Endothelial cell of umbilical vein (primary cell): Measurements from ENCODE around the gene FAM222B. TPM values are rescaled to one million over a fixed set of nuclear protein-coding genes. Genes with fewer than 3 reads are reported as not detected.

Experiments
- BruUV-seq: library from RNA; stranded (reverse); fragments of 400-500 nt; replicated peaks from 2 replicates; lab custom pipeline; 2021; lab: Mats Ljungman, UMichigan
- CTCF ChIA-PET: fragments of 300-600, 350-600 bp; sonication (Branson Sonifier 250); formaldehyde crosslinking; loops from one replicate; lab custom pipeline; 2021; ENCODE audit warnings: antibody characterized with exemption, inconsistent platforms; lab: Charles Lee
- POLR2A ChIA-PET: fragments of 300-600, 350-600 bp; sonication (Branson Sonifier 250); formaldehyde crosslinking; loops from one replicate; lab custom pipeline; 2021; ENCODE audit warnings: antibody characterized with exemption, inconsistent platforms; lab: Charles Lee
- DNase-seq: peaks from one replicate; pipeline ENCODE4 v3.0.0-alpha.2; 2011; ENCODE audit warnings: low read depth, low spot score
- FAIRE-seq: peaks from 2 replicates; lab custom pipeline; 2011; peaks lifted over from hg19 to GRCh38; lab: Jason Lieb, UNC
- H2AFZ ChIP-seq: 2 replicates; pipeline ENCODE4 v1.6.0; 2012; ENCODE audit warnings: low read depth, low read length, control low read depth, inconsistent platforms
- H3K27ac ChIP-seq: 2 replicates; pipeline ENCODE4 v1.5.1; 2011; ENCODE audit warnings: low read depth, mild to moderate bottlenecking, control low read depth, low read length, moderate library complexity; ENCODE audit not compliant: insufficient read depth
- H3K27me3 ChIP-seq, 2 experiments: 2 replicates each; pipeline versions ENCODE4 v1.6.0 to v1.6.1; 2011; ENCODE audit warnings: low read length in 2 of 2, mixed read lengths in 1 of 2; ENCODE audit not compliant: control insufficient read depth in 2 of 2, insufficient read depth in 2 of 2
- H3K36me3 ChIP-seq, 2 experiments: 2 replicates in 1 of 2; 3 replicates in 1 of 2; pipeline ENCODE4 v1.5.1; 2011; ENCODE audit warnings: low read length in 2 of 2, mild to moderate bottlenecking in 1 of 2, moderate library complexity in 1 of 2; ENCODE audit not compliant: control insufficient read depth in 2 of 2, insufficient read depth in 2 of 2; ENCODE audit errors: extremely low read depth in 1 of 2
- H3K4me1 ChIP-seq: 3 replicates; pipeline ENCODE4 v1.5.1; 2011; ENCODE audit warnings: mild to moderate bottlenecking, low read length; ENCODE audit not compliant: control insufficient read depth, insufficient read depth; ENCODE audit errors: extremely low read depth
- H3K4me2 ChIP-seq: 2 replicates; pipeline ENCODE4 v1.6.1; 2011; ENCODE audit warnings: low read length, control low read depth, mixed read lengths; ENCODE audit not compliant: insufficient read depth
- H3K4me3 ChIP-seq, 3 experiments: fragments of 200-600 bp in 1 of 3; sonication (generic), shearing (Covaris generic) in 1 of 3; replicated peaks in 1 of 3; 2 replicates each; pipeline ENCODE4 v1.5.1; 2011 to 2016; ENCODE audit warnings: control low read depth in 3 of 3, low read length in 3 of 3, mild to moderate bottlenecking in 2 of 3, inconsistent platforms in 1 of 3, low read depth in 1 of 3, moderate library complexity in 1 of 3; ENCODE audit not compliant: insufficient read depth in 1 of 3
- H3K79me2 ChIP-seq: 2 replicates; pipeline ENCODE4 v1.6.0; 2012; ENCODE audit warnings: low read length, inconsistent platforms; ENCODE audit not compliant: control insufficient read depth, insufficient read depth
- H3K9ac ChIP-seq: replicated peaks from 2 replicates; pipeline ENCODE3; 2011; ENCODE audit warnings: low read length, control low read depth; ENCODE audit not compliant: insufficient read depth; ENCODE audit errors: extremely low read depth
- H3K9me1 ChIP-seq: replicated peaks from 3 replicates; pipeline ENCODE4 v1.6.0; 2011; ENCODE audit warnings: mild to moderate bottlenecking, low read length; ENCODE audit not compliant: control insufficient read depth, insufficient read depth; ENCODE audit errors: extremely low read depth
- H3K9me3 ChIP-seq: replicated peaks from 2 replicates; pipeline ENCODE4 v1.5.1; 2012; ENCODE audit warnings: low read length, inconsistent platforms; ENCODE audit not compliant: control insufficient read depth, insufficient read depth
- H4K20me1 ChIP-seq: replicated peaks from 2 replicates; pipeline ENCODE3; 2011; ENCODE audit warnings: mild to moderate bottlenecking, low read length; ENCODE audit not compliant: control insufficient read depth, insufficient read depth; ENCODE audit errors: extremely low read depth
- EZH2 ChIP-seq: IDR thresholded peaks from 2 replicates; pipeline ENCODE4 v1.6.1; 2012; ENCODE audit warnings: borderline replicate concordance, low read depth, mild to moderate bottlenecking, moderate library complexity, low read length, inconsistent platforms; ENCODE audit not compliant: severe bottlenecking
- FOS ChIP-seq: IDR thresholded peaks from 2 replicates; pipeline ENCODE4 v1.6.1; 2011; ENCODE audit warnings: mild to moderate bottlenecking, low read length, moderate library complexity, borderline replicate concordance; ENCODE audit not compliant: insufficient read depth
- GATA2 ChIP-seq: IDR thresholded peaks from 2 replicates; pipeline ENCODE4 v1.7.0; 2011; ENCODE audit warnings: low read depth, mild to moderate bottlenecking, moderate library complexity, mixed read lengths, low read length; ENCODE audit not compliant: insufficient read length, insufficient read depth
- JUN ChIP-seq: IDR thresholded peaks from 2 replicates; pipeline ENCODE4 v1.6.1; 2011; ENCODE audit warnings: borderline replicate concordance, low read depth; ENCODE audit not compliant: insufficient read length, insufficient read depth
- MAX ChIP-seq: IDR thresholded peaks from 2 replicates; pipeline ENCODE4 v1.6.1; 2011; ENCODE audit not compliant: insufficient read depth, insufficient read length
- MYC ChIP-seq: IDR thresholded peaks from one replicate; pipeline ENCODE4 v1.6.1; 2011; ENCODE audit warnings: mild to moderate bottlenecking, low read depth, low read length
- POLR2A ChIP-seq: IDR thresholded peaks from 2 replicates; pipeline ENCODE4 v1.6.1; 2012; ENCODE audit warnings: low read depth, mild to moderate bottlenecking, control low read depth, low read length
- POLR2AphosphoS5 ChIP-seq: IDR thresholded peaks from 2 replicates; pipeline ENCODE4 v1.6.1; 2012; ENCODE audit warnings: low read depth, mild to moderate bottlenecking, control low read depth, low read length, moderate library complexity; ENCODE audit not compliant: insufficient read depth
- dilution Hi-C: fragments of 300-500 bp; cut with MboI; formaldehyde crosslinking; loops from one replicate; pipeline ENCODE4 v1.15.0; 2019; ENCODE audit warnings: low sequenced_read_pairs; ENCODE audit not compliant: extremely low pct_ligation_motif_present
- intact Hi-C: fragments of 100-400 bp; cut with micrococcal nuclease; formaldehyde crosslinking; loops from one replicate; pipeline ENCODE4 v1.10.0; 2022
- polyA plus RNA-seq, 4 experiments: library from polyadenylated mRNA; depleted of rRNA in 3 of 4; stranded (reverse) in 3 of 4; unstranded in 1 of 4; fragments of >200 nt; gene quantifications; 2 replicates each; pipeline versions ENCODE4 v1.2.1 to v1.2.3, GENCODE V29; 2011 to 2012; ENCODE audit warnings: missing spikeins in 1 of 4
- total RNA-seq: library from RNA; stranded (reverse); gene quantifications from 2 replicates; pipeline ENCODE4 v1.2.3, GENCODE V29; 2021
- TF ChIP-seq, protein P1 (sequence below), 2 donors: IDR thresholded peaks; 1 replicate in 1 of 2; 2 replicates in 1 of 2; pipeline ENCODE4 v1.5.1; 2011; ENCODE audit warnings: low read length in 2 of 2, mild to moderate bottlenecking in 2 of 2, moderate library complexity in 2 of 2, control low read depth in 1 of 2, inconsistent platforms in 1 of 2, low read depth in 1 of 2; ENCODE audit not compliant: insufficient read depth in 1 of 2; ENCODE audit errors: extremely low read depth in 1 of 2

FAM222B gene
- total and polyA plus RNA-seq, 2 donors (not counting 3 experiments of a cell fraction or from before 2014, with no cell fraction given): 21.1 to 30.6 TPM

DNA sequence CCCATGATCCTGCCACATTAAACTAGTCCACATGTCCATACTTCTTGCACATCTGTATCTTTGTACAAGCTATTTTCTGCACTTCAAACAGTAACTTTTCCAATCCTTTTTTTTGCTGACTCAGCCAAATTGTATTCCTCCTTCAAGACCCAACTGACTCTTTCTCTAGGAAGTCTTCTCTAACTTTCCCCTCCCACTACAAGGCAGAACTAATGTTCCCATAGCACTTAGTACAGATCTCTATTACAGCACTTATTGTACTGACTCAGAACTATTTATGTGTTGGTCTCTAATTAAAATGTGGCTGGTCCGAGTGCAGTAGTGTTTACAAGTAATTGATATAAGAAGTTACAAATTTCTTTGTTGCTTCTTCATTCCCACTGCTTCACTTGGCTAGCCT is 8.2 kb downstream of the FAM222B start:
- Histone ChIP-seq H3K4me2 (no peak overlapping the region), H3K9me1 (no peaks in the 10 kb centered on the region), H3K9ac (no peak overlapping the region), H3K4me1 (peaks cover 4% of the 10 kb centered on the region), H3K79me2 (peaks cover 62% of the 10 kb centered on the region), H3K27ac (no peak overlapping the region), H3K36me3 (no peaks in the 10 kb centered on the region), H2AFZ (no peak overlapping the region), H3K9me3 (no peaks in the 10 kb centered on the region), H3K27me3 (no peaks in the 10 kb centered on the region), H4K20me1 (peaks cover 3% of the 10 kb centered on the region), H3K4me3 (no peak overlapping the region)
- ChIA-PET CTCF (interaction anchor here (0.6 kb wide), 1 partner anchor 269 kb away, joined by 4 read pairs; no protein-coding TSS in a partner anchor), POLR2A (no interaction called here)
- DNase-seq (no peak), FAIRE-seq (no peak)
- dilution Hi-C loops: no loop called here
- no peak for TF ChIP-seq EZH2
- TF ChIP-seq MYC: no peak
- TF ChIP-seq POLR2A: no peak
- no peak for TF ChIP-seq MAX
- no peak for TF ChIP-seq POLR2AphosphoS5
- TF ChIP-seq, protein P1, sequence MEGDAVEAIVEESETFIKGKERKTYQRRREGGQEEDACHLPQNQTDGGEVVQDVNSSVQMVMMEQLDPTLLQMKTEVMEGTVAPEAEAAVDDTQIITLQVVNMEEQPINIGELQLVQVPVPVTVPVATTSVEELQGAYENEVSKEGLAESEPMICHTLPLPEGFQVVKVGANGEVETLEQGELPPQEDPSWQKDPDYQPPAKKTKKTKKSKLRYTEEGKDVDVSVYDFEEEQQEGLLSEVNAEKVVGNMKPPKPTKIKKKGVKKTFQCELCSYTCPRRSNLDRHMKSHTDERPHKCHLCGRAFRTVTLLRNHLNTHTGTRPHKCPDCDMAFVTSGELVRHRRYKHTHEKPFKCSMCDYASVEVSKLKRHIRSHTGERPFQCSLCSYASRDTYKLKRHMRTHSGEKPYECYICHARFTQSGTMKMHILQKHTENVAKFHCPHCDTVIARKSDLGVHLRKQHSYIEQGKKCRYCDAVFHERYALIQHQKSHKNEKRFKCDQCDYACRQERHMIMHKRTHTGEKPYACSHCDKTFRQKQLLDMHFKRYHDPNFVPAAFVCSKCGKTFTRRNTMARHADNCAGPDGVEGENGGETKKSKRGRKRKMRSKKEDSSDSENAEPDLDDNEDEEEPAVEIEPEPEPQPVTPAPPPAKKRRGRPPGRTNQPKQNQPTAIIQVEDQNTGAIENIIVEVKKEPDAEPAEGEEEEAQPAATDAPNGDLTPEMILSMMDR (IDR thresholded peaks at IDR 0.05; ENCODE audit: extremely low read depth in 1 of 2, insufficient read depth in 1 of 2, low read depth in 1 of 2, low read length in 2 of 2): no peak
- no peak for TF ChIP-seq JUN
- TF ChIP-seq GATA2: no peak
- TF ChIP-seq FOS: no peak
- BruUV-seq: no TSS peak
- intact Hi-C loops: no loop called here
